Stimulated activated naive CD8-positive, alpha-beta T cell treated with anti-CD3 and anti-CD28 coated beads, Interleukin-15, Interleukin-2, amounts not matched to agents 100 U/mL and 50 U/mL, for 24 hours (primary cell): Measurements from ENCODE around the gene ARHGAP10.
"Not testable (repeated sequence)": the region's sequence is repeated elsewhere in the genome, so short reads cannot be mapped to it uniquely, and the experiment has no call there.

Experiments used
- ATAC-seq: fragments of 150-1000 bp; cut with Tn5 transposase; one replicate; pipeline ENCODE4 v1.10.0; 2021
- DNase-seq: peaks from one replicate; pipeline ENCODE4 v3.0.0; 2021

Gene ARHGAP10

GRCh38 chr4:148067301-148067916 lies 335.5 kb downstream of the ARHGAP10 start:
- no peak for ATAC-seq
- no peak for DNase-seq

GRCh38 chr4:148068065-148068911 lies 336.4 kb downstream of the ARHGAP10 start:
- DNase-seq = no peak
- ATAC-seq = no peak

GRCh38 chr4:148069086-148069894 lies 337.4 kb downstream of the ARHGAP10 start:
- no peak for DNase-seq
- ATAC-seq = no peak

GRCh38 chr4:148069895-148070178 lies 337.9 kb downstream of the ARHGAP10 start:
- DNase-seq = no peak

GRCh38 chr4:148071009-148071408 lies 339.1 kb downstream of the ARHGAP10 start:
- ATAC-seq (no peak), DNase-seq (no peak)

More at GRCh38 chr4:148069895-148070178, 337.9 kb downstream of the ARHGAP10 start:
- ATAC-seq = no peak

GRCh38 chr4:148072789-148073188 lies 340.9 kb downstream of the ARHGAP10 start:
- DNase-seq (no peak), ATAC-seq (no peak)

GRCh38 chr4:148073349-148073748 lies 341.5 kb downstream of the ARHGAP10 start:
- ATAC-seq = no peak
- DNase-seq = no peak

GRCh38 chr4:148074462-148074861 lies 342.6 kb downstream of the ARHGAP10 start:
- ATAC-seq = no peak
- DNase-seq = no peak

- DNase-seq (no peak), ATAC-seq (no peak)
Observed at GRCh38 chr4:148075438-148075837, 343.6 kb downstream of the ARHGAP10 start.

- no peak for DNase-seq
Observed at GRCh38 chr4:148076964-148077363, 345.1 kb downstream of the ARHGAP10 start.

GRCh38 chr4:148077581-148077980 lies 345.7 kb downstream of the ARHGAP10 start:
- no peak for DNase-seq
- no peak for ATAC-seq

More at GRCh38 chr4:148076964-148077363, 345.1 kb downstream of the ARHGAP10 start:
- no peak for ATAC-seq

- DNase-seq = no peak
- ATAC-seq = no peak
Observed at GRCh38 chr4:148078061-148078460, 346.2 kb downstream of the ARHGAP10 start.

GRCh38 chr4:148079961-148080360 lies 348.1 kb downstream of the ARHGAP10 start:
- no peak for DNase-seq
- ATAC-seq = no peak

GRCh38 chr4:148081267-148081666 lies 349.4 kb downstream of the ARHGAP10 start:
- DNase-seq (no peak), ATAC-seq (no peak)

- DNase-seq (no peak), ATAC-seq (no peak)
Observed at GRCh38 chr4:148081745-148082144, 349.9 kb downstream of the ARHGAP10 start.

GRCh38 chr4:148083073-148083472 lies 351.2 kb downstream of the ARHGAP10 start:
- not testable (repeated sequence) for DNase-seq, ATAC-seq

- ATAC-seq (no peak), DNase-seq (no peak)
Observed at GRCh38 chr4:148089624-148090023, 357.7 kb downstream of the ARHGAP10 start.

- no peak for ATAC-seq
Observed at GRCh38 chr4:148090029-148090428, 358.1 kb downstream of the ARHGAP10 start.

GRCh38 chr4:148090503-148091476 lies 358.9 kb downstream of the ARHGAP10 start:
- no peak for ATAC-seq

More at GRCh38 chr4:148090029-148090428, 358.1 kb downstream of the ARHGAP10 start:
- no peak for DNase-seq

GRCh38 chr4:148091896-148092295 lies 360.0 kb downstream of the ARHGAP10 start:
- no peak for ATAC-seq

More at GRCh38 chr4:148090503-148091476, 358.9 kb downstream of the ARHGAP10 start:
- no peak for DNase-seq

GRCh38 chr4:148092316-148093014 lies 360.6 kb downstream of the ARHGAP10 start:
- DNase-seq = no peak
- ATAC-seq = no peak

More at GRCh38 chr4:148091896-148092295, 360.0 kb downstream of the ARHGAP10 start:
- no peak for DNase-seq
